KBM-7 (cell line): ENCODE data around the gene PNMA6F.
"Not testable (repeated sequence)": the region's sequence is repeated elsewhere in the genome, so short reads cannot be mapped to it uniquely, and the experiment has no call there.

Source experiments
- DNase-seq: peaks from one replicate; pipeline ENCODE4 v3.0.0-alpha.2; 2015
- in situ Hi-C: fragments of 300-500 bp; cut with MboI; formaldehyde crosslinking; loops from 2 replicates; pipeline ENCODE4 v1.14.3; 2020; ENCODE audit warnings: low sequenced_read_pairs, low pct_unique_long_range_greater_than_20kb, mixed read lengths

Gene PNMA6F

GRCh38 chrX:153336988-153337387, 15.4 kb upstream of the PNMA6F start:
- no peak for DNase-seq
- in situ Hi-C loops = no loop called here

GRCh38 chrX:153336121-153336894, 14.7 kb upstream of the PNMA6F start:
- DNase-seq = peak; percentile 54
- in situ Hi-C loops = no loop called here

GRCh38 chrX:153334654-153335295, 13.2 kb upstream of the PNMA6F start:
- no peak for DNase-seq
- in situ Hi-C loops = no loop called here

- in situ Hi-C loops = no loop called here
- DNase-seq = peak; percentile 83
Measured at GRCh38 chrX:153333821-153334653, 12.5 kb upstream of the PNMA6F start, which contains the start of gene ZNF275. TSS of gene ZNF275 (plus strand) at chrX:153334153. CDS start at chrX:153336680, 2,527 bp downstream.

- in situ Hi-C loops = no loop called here
- no peak for DNase-seq
Measured at GRCh38 chrX:153333266-153333665, 11.7 kb upstream of the PNMA6F start.

DNA sequence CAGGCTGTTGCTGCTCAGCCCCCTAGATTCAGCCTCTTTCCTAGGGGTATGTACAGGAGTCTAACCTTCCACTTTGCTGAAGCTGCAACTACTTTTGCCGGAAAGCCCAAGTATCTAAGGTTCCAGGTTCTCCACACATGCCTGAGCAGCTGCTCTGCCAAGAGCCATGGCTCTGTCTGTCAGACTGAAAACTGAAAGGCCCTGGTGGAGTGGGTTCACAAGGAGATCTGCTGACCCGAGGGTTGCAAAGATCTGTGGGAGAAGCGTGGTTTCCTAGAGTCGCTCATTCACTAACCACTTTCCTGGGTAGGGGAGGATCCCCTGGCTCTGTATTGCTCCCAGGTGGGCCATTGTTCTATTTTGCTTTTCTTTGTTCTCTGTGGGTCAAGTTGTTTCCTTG, 6.0 kb upstream of the PNMA6F start:
- in situ Hi-C loops = no loop called here
- DNase-seq = no peak

- no peak for DNase-seq
- in situ Hi-C loops = no loop called here
Measured at GRCh38 chrX:153320555-153321184, 897 bp downstream of the PNMA6F start.

DNA sequence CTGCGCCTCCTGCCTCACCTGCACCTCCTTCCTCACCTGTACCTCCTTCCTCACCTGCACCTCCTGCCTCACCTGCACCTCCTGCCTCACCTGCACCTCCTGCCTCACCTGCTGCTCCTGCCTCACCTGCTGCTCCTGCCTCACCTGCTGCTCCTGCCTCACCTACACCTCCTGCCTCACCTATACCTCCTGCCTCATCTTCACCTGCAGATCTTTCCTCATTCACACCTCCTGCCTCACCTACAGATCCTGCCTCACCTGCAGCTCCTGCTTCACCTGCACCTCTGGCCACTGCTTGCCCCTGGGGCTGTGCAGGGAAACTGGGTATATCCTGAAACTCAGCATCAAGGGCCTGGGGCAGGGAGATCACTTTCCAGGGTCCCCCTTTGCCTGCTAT, 1.5 kb downstream of the PNMA6F start:
- DNase-seq, in situ Hi-C loops: not testable (repeated sequence)

- no peak for DNase-seq
- in situ Hi-C loops = no loop called here
Measured at GRCh38 chrX:153319295-153320046, 2.1 kb downstream of the PNMA6F start.

- no peak for DNase-seq
- in situ Hi-C loops = no loop called here
Measured at GRCh38 chrX:153318811-153319210, 2.8 kb downstream of the PNMA6F start.

GRCh38 chrX:153317996-153318722, 3.4 kb downstream of the PNMA6F start:
- in situ Hi-C loops = no loop called here
- DNase-seq = no peak

GRCh38 chrX:153317306-153317705, 4.3 kb downstream of the PNMA6F start:
- in situ Hi-C loops = no loop called here
- no peak for DNase-seq

DNA sequence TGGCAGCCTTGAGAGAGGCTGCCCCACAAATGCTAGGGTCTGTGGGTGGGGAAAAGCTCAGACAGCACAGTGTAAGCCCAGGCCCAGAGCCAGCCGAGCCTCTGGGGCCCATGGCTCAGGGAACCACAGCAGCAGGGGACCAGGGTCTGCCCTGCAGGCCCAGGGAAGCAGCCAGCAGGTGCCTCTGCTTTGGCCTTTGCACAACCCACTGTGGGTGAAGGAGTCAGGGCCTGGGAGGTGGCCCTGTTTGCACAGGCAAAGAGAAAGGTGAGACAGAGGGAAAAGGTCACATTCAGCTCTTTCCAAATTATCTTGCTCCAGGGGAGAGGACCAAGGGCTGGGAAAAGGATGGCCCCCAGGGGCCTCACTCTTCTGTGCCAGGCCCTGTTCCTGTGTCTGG, 8.7 kb downstream of the PNMA6F start:
- DNase-seq = no peak
- in situ Hi-C loops = no loop called here

- in situ Hi-C loops = no loop called here
- no peak for DNase-seq
Measured at GRCh38 chrX:153312041-153312440, 9.5 kb downstream of the PNMA6F start.

DNA sequence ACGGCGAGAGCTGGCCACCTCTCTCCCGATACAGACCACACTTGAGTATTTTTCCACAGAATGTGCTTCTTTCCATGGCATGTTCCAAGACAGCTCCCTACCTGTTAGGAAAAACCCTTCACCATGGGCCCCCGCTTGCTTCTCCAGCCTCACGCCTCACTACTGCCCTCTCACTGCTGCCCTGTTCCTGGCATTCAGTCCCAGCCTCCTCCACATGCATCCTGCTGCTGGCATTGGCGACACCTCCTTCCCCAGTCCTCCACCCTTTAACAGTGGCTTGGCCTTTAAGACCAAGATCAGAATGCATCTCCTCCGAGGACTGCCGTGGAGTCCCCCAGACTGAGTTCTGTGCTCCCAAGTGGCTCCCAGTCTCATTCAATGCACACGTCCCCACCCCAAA, 10.7 kb downstream of the PNMA6F start:
- in situ Hi-C loops = no loop called here
- no peak for DNase-seq

- no peak for DNase-seq
- in situ Hi-C loops = no loop called here
Measured at GRCh38 chrX:153307276-153308178, 14.0 kb downstream of the PNMA6F start.

DNA sequence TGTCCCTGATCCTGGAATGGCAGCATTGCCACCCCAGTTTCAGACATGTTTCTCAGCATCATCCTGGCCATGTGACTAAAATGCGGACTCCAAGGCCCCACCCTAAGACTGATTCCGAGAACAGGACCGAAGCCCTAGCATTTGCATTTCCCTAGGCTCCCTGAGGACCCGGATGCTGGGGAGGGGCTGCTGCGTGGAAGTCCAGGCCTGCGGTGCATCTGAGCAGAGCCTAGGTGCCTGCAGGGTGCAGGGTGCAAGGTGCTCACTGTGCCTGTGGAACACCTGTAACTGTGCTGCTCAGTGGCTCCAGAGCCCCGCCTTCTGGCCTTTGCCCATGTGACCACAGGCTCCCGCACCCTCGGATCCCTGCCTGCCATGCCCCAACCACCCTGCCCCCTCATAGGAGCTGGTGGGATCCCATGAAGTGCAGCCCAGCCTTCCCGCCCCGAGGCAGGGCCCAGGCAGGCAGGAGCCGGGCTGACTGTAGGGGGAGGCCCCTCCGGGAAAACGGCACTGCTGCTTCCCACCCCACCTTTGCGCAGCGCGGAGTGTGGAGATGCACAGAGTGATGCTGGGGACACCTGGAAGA, 14.9 kb downstream of the PNMA6F start:
- DNase-seq = no peak
- in situ Hi-C loops = no loop called here
